H1 (cell line): ENCODE results near the gene TBX21. TPM values are rescaled to one million over a fixed set of nuclear protein-coding genes. Genes with fewer than 3 reads are reported as not detected.

Experiments
- CTCF ChIA-PET: fragments of 300-600 bp; sonication (Branson Sonifier 250); formaldehyde crosslinking; loops from one replicate; lab custom pipeline; 2021; ENCODE audit not compliant: partially characterized antibody; lab: Charles Lee
- POLR2A ChIA-PET: fragments of 300-600 bp; sonication (Branson Sonifier 250); formaldehyde crosslinking; loops from one replicate; lab custom pipeline; 2021; ENCODE audit warnings: inconsistent platforms; ENCODE audit not compliant: partially characterized antibody; lab: Charles Lee
- DNase-seq, 2 experiments: peaks; one replicate each; pipeline versions ENCODE4 v3.0.0 to v3.0.0-alpha.2; 2010 to 2022; ENCODE audit warnings: low spot score in 2 of 2, low read depth in 1 of 2, mixed read lengths in 1 of 2
- FAIRE-seq: peaks from 2 replicates; lab custom pipeline; 2011; peaks lifted over from hg19 to GRCh38; lab: Jason Lieb, UNC
- H2AFZ ChIP-seq: 2 replicates; pipeline ENCODE4 v1.8.1; 2012; ENCODE audit warnings: low read length, inconsistent platforms
- H2AK5ac ChIP-seq: 2 replicates; pipeline ENCODE4 v1.6.1; 2013; ENCODE audit warnings: low read depth, low read length
- H2BK120ac ChIP-seq: replicated peaks from 2 replicates; pipeline ENCODE3; 2013; ENCODE audit warnings: low read depth, low read length, inconsistent platforms
- H2BK12ac ChIP-seq: 2 replicates; pipeline ENCODE4 v1.6.1; 2013; ENCODE audit warnings: low read depth, low read length
- H2BK15ac ChIP-seq: 2 replicates; pipeline ENCODE4 v1.6.1; 2013; ENCODE audit warnings: low read length
- H2BK20ac ChIP-seq: 2 replicates; pipeline ENCODE4 v1.6.1; 2013; ENCODE audit warnings: low read length
- H2BK5ac ChIP-seq: 2 replicates; pipeline ENCODE4 v1.6.1; 2013; ENCODE audit warnings: low read depth, low read length
- H3K14ac ChIP-seq: 2 replicates; pipeline ENCODE4 v1.6.1; 2013; ENCODE audit warnings: inconsistent platforms; ENCODE audit not compliant: insufficient read length
- H3K18ac ChIP-seq: 2 replicates; pipeline ENCODE4 v1.6.1; 2013; ENCODE audit warnings: low read length; ENCODE audit errors: extremely low read depth
- H3K23ac ChIP-seq: 2 replicates; pipeline ENCODE4 v1.6.1; 2013; ENCODE audit warnings: inconsistent platforms; ENCODE audit not compliant: insufficient read length
- H3K23me2 ChIP-seq: 2 replicates; pipeline ENCODE4 v1.6.1; 2013; ENCODE audit warnings: low read depth, low read length
- H3K27ac ChIP-seq: 2 replicates; pipeline ENCODE4 v1.6.1; 2011; ENCODE audit warnings: low read depth, low read length, inconsistent platforms
- H3K27me3 ChIP-seq, 4 experiments: replicated peaks in 1 of 4; 1 replicate in 1 of 4; 2 replicates in 3 of 4; pipeline versions ENCODE4 v1.6.1 to v1.8.1; 2011 to 2013; ENCODE audit warnings: low read length in 3 of 4, mild to moderate bottlenecking in 3 of 4, inconsistent platforms in 2 of 4, mixed read lengths in 2 of 4, moderate library complexity in 1 of 4; ENCODE audit not compliant: control insufficient read depth in 3 of 4, insufficient read depth in 3 of 4; ENCODE audit errors: extremely low read depth in 1 of 4
- H3K36me3 ChIP-seq, 4 experiments: 2 replicates each; pipeline versions ENCODE4 v1.6.1 to v1.8.1; 2011 to 2013; ENCODE audit warnings: mild to moderate bottlenecking in 4 of 4, low read length in 3 of 4, moderate library complexity in 2 of 4, control low read depth in 1 of 4, inconsistent platforms in 1 of 4; ENCODE audit not compliant: insufficient read depth in 4 of 4, control insufficient read depth in 2 of 4
- H3K4ac ChIP-seq: replicated peaks from 2 replicates; pipeline ENCODE3; 2013; ENCODE audit warnings: low read length, low read depth, mixed read lengths, inconsistent platforms; ENCODE audit not compliant: insufficient read length
- H3K4me1 ChIP-seq, 4 experiments: replicated peaks in 1 of 4; 1 replicate in 1 of 4; 2 replicates in 3 of 4; pipeline versions ENCODE4 v1.6.1 to v1.8.1; 2011 to 2013; ENCODE audit warnings: low read length in 3 of 4, inconsistent platforms in 2 of 4, mixed read lengths in 1 of 4; ENCODE audit not compliant: insufficient read depth in 4 of 4, control insufficient read depth in 3 of 4
- H3K4me2 ChIP-seq, 2 experiments: 2 replicates each; pipeline versions ENCODE4 v1.6.1 to v1.8.1; 2011 to 2013; ENCODE audit warnings: low read depth in 2 of 2, low read length in 2 of 2, control low read depth in 1 of 2, inconsistent platforms in 1 of 2, mild to moderate bottlenecking in 1 of 2; ENCODE audit not compliant: insufficient read depth in 1 of 2
- H3K4me3 ChIP-seq, 4 experiments: fragments of 200-600, 300-600 bp in 1 of 4; sonication (generic), shearing (Covaris generic), sonication (Bioruptor Twin) in 1 of 4; 2 replicates each; pipeline versions ENCODE4 v1.5.1 to v1.8.1; 2011 to 2016; ENCODE audit warnings: low read length in 4 of 4, low read depth in 3 of 4, control low read depth in 2 of 4, inconsistent platforms in 2 of 4, mild to moderate bottlenecking in 2 of 4, mixed read lengths in 1 of 4, moderate library complexity in 1 of 4; ENCODE audit not compliant: insufficient read depth in 2 of 4; ENCODE audit errors: extremely low read depth in 1 of 4
- H3K56ac ChIP-seq: replicated peaks from 2 replicates; pipeline ENCODE3; 2013; ENCODE audit warnings: low read depth, mild to moderate bottlenecking, mixed read lengths, low read length, inconsistent platforms; ENCODE audit not compliant: insufficient read length
- H3K79me1 ChIP-seq: 2 replicates; pipeline ENCODE4 v1.6.1; 2013; ENCODE audit warnings: low read depth, low read length, control low read depth
- H3K79me2 ChIP-seq, 2 experiments: 2 replicates each; pipeline versions ENCODE4 v1.6.1 to v1.8.1; 2012 to 2013; ENCODE audit warnings: low read length in 2 of 2, mild to moderate bottlenecking in 2 of 2, inconsistent platforms in 1 of 2; ENCODE audit not compliant: insufficient read depth in 2 of 2, control insufficient read depth in 1 of 2
- H3K9ac ChIP-seq, 4 experiments: replicated peaks in 1 of 4; 1 replicate in 1 of 4; 2 replicates in 3 of 4; pipeline versions ENCODE4 v1.6.1 to v1.8.1; 2011 to 2013; ENCODE audit warnings: low read depth in 3 of 4, low read length in 3 of 4, control low read depth in 2 of 4, mild to moderate bottlenecking in 2 of 4, moderate library complexity in 2 of 4, inconsistent platforms in 1 of 4; ENCODE audit errors: extremely low read depth in 1 of 4
- H3K9me3 ChIP-seq, 2 experiments: 2 replicates each; pipeline versions ENCODE4 v1.6.1 to v1.8.1; 2012 to 2013; ENCODE audit warnings: mild to moderate bottlenecking in 2 of 2, moderate library complexity in 2 of 2, control low read depth in 1 of 2, inconsistent platforms in 1 of 2, low read depth in 1 of 2, low read length in 1 of 2, mixed read lengths in 1 of 2; ENCODE audit not compliant: insufficient read depth in 2 of 2
- H4K20me1 ChIP-seq, 2 experiments: replicated peaks in 1 of 2; 2 replicates each; pipeline versions ENCODE3 to v1.8.1; 2011 to 2013; ENCODE audit warnings: inconsistent platforms in 2 of 2, low read length in 2 of 2, mild to moderate bottlenecking in 1 of 2; ENCODE audit not compliant: insufficient read depth in 2 of 2, control insufficient read depth in 1 of 2
- H4K5ac ChIP-seq: 2 replicates; pipeline ENCODE4 v1.6.1; 2013; ENCODE audit warnings: low read length, low read depth, mixed read lengths, inconsistent platforms; ENCODE audit not compliant: insufficient read length
- H4K8ac ChIP-seq: 2 replicates; pipeline ENCODE4 v1.8.0; 2013; ENCODE audit warnings: mild to moderate bottlenecking, moderate library complexity, low read length, inconsistent platforms; ENCODE audit not compliant: insufficient read depth; ENCODE audit errors: extremely low read depth
- H4K91ac ChIP-seq: replicated peaks from 2 replicates; pipeline ENCODE3; 2013; ENCODE audit warnings: low read length, mixed read lengths, inconsistent platforms; ENCODE audit not compliant: insufficient read length
- BCL11A ChIP-seq, 2 experiments: IDR thresholded peaks; one replicate each; pipeline ENCODE4 v1.6.1; 2011; ENCODE audit warnings: low read depth in 2 of 2, low read length in 2 of 2, mild to moderate bottlenecking in 2 of 2
- NRF1 ChIP-seq: IDR thresholded peaks from 2 replicates; pipeline ENCODE4 v1.6.1; 2011; ENCODE audit warnings: mild to moderate bottlenecking, low read depth, low read length, improper control_type of control experiment
- WGBS, 2 experiments: shearing (Covaris generic) in 1 of 2; methylation state at CpG; one replicate each; pipeline versions ENCODE4 v1.1.6 to v1.1.7; 2013 to 2015; ENCODE audit warnings: low lambda C conversion rate in 2 of 2, mixed read lengths in 2 of 2, inconsistent platforms in 1 of 2, low coverage in 1 of 2, missing lambda C conversion rate in 1 of 2; ENCODE audit not compliant: insufficient replicate concordance in 2 of 2, insufficient coverage in 1 of 2, insufficient read length in 1 of 2; ENCODE audit errors: extremely low coverage in 1 of 2, missing lambda C conversion rate in 1 of 2; 5-methylcytosine and 5-hydroxymethylcytosine counted together
- polyA plus RNA-seq, 7 experiments: library from polyadenylated mRNA; depleted of rRNA in 3 of 7; stranded (reverse) in 5 of 7; unstranded in 2 of 7; fragments of >200 nt in 5 of 7; fragments of 200-250 nt in 2 of 7; gene quantifications; 1 replicate in 5 of 7; 2 replicates in 1 of 7; 4 replicates in 1 of 7; pipeline versions ENCODE4 v1.2.1 to v1.2.3, GENCODE V29; 2011 to 2013; ENCODE audit warnings: missing spikeins in 2 of 7, mixed read lengths in 2 of 7
- total RNA-seq: library from RNA; stranded (reverse); fragmentation: NEBNext Ultra II Directional; extraction: Animal tissue kit (Norgen Biotek cat#: 25700); gene quantifications from 2 replicates; pipeline ENCODE4 v1.2.1, GENCODE V29; 2021
- TF ChIP-seq, protein P1 (sequence below): IDR thresholded peaks from 2 replicates; pipeline ENCODE4 v1.6.1; 2012; ENCODE audit warnings: inconsistent platforms

The TBX21 gene
- total and polyA plus RNA-seq, 2 of the 8 experiments (the other 6 are each of a cell fraction or from before 2014, with no cell fraction given), result not detected

DNA sequence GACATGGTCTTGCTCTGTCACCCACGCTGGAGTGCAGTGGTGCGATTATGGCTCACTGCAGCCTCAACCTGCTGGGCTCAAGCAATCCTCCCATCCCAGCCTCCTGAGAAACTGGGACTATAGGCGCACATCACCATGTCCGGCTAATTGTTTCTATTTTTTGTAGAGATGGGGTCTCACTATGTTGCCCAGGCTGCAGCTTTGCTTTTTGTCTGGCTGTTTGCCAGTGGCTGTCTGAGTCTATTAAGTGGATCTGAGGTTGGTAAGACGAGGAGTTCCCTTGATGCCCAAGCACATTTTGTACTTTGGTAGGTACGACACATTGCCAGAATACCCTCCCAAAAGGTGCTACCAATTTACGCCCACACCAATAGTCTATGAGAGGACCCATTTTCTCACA is 5.1 kb downstream of the TBX21 start:
- Histone ChIP-seq H2BK20ac (no peak overlapping the region), H3K4ac (no peak overlapping the region), H3K56ac (no peak overlapping the region), H2BK120ac (no peak overlapping the region), H3K79me2 (no peaks in the 10 kb centered on the region), H4K8ac (no peak overlapping the region), H3K36me3 (peaks cover 0 to 4% (median 0%) of the 10 kb centered on the region in 4 experiments; a peak in 1 of 8 replicates), H2BK5ac (no peak overlapping the region), H2AFZ (no peak overlapping the region), H3K9ac (no peak overlapping the region), H3K4me1 (peaks cover 0 to 8% (median 2%) of the 10 kb centered on the region in 4 experiments; a peak in 3 of 7 replicates), H3K4me3 (no peak overlapping the region), H3K4me2 (no peak overlapping the region), H4K5ac (no peak overlapping the region), H2AK5ac (no peak overlapping the region), H3K27me3 (peaks cover 17 to 33% (median 30%) of the 10 kb centered on the region in 4 experiments; a peak in 6 of 7 replicates), H4K91ac (no peak overlapping the region), H2BK15ac (no peak overlapping the region), H3K9me3 (no peaks in the 10 kb centered on the region), H3K23ac (no peak overlapping the region), H2BK12ac (no peak overlapping the region), H3K27ac (no peak overlapping the region), H4K20me1 (peaks cover 0 to 4% of the 10 kb centered on the region in 2 experiments), H3K14ac (no peak overlapping the region), H3K23me2 (peaks cover 8% of the 10 kb centered on the region), H3K79me1 (no peaks in the 10 kb centered on the region), H3K18ac (no peak overlapping the region)
- TF ChIP-seq NRF1, result no peak
- TF ChIP-seq, protein P1, sequence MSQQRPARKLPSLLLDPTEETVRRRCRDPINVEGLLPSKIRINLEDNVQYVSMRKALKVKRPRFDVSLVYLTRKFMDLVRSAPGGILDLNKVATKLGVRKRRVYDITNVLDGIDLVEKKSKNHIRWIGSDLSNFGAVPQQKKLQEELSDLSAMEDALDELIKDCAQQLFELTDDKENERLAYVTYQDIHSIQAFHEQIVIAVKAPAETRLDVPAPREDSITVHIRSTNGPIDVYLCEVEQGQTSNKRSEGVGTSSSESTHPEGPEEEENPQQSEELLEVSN, result no peak
- TF ChIP-seq BCL11A (IDR thresholded peaks at IDR 0.05; ENCODE audit: low read depth in 2 of 2, low read length in 2 of 2), result no peak
- CTCF ChIA-PET, result interaction anchor here (1.2 to 24.7 kb wide), 3 partner anchors 20 to 36 kb away, joined by 3 to 441 read pairs (median 179); partner anchors contain the start of gene TBKBP1
- no peak for FAIRE-seq
- POLR2A ChIA-PET, result interaction anchor here (0.7 kb wide), 1 partner anchor 10 kb away, joined by 3 read pairs; no protein-coding TSS in a partner anchor
- WGBS, 2 experiments, result 90% methylated on average over 7 of the region's 7 CpGs; no CpG with 5 or more reads in 1 of the 2 experiments
- no peak for DNase-seq
